Trophoblast cell (in vitro differentiated cells and primary cell): ENCODE results near the gene STK17B.

Experiments used
- DNase-seq, 2 donors: peaks; one replicate each; pipeline ENCODE4 v3.0.0-alpha.2; 2016
- H2AFZ ChIP-seq: 2 replicates; pipeline ENCODE4 v1.6.1; 2013; ENCODE audit warnings: low read length, moderate library complexity, mild to moderate bottlenecking; ENCODE audit not compliant: insufficient read depth, poor library complexity
- H2AK5ac ChIP-seq: 2 replicates; pipeline ENCODE4 v1.6.1; 2013; ENCODE audit warnings: mild to moderate bottlenecking, low read length
- H2BK120ac ChIP-seq: 2 replicates; pipeline ENCODE4 v1.6.1; 2013; ENCODE audit warnings: low read length, mild to moderate bottlenecking, moderate library complexity; ENCODE audit not compliant: insufficient read depth, poor library complexity
- H2BK12ac ChIP-seq: 2 replicates; pipeline ENCODE4 v1.6.1; 2013; ENCODE audit warnings: mild to moderate bottlenecking, low read length, moderate library complexity
- H2BK5ac ChIP-seq: 2 replicates; pipeline ENCODE4 v1.6.1; 2013; ENCODE audit warnings: low read length, low read depth, moderate library complexity, mild to moderate bottlenecking; ENCODE audit not compliant: poor library complexity
- H3K14ac ChIP-seq: 2 replicates; pipeline ENCODE4 v1.6.1; 2013; ENCODE audit warnings: mild to moderate bottlenecking, low read length
- H3K18ac ChIP-seq: 2 replicates; pipeline ENCODE4 v1.6.1; 2013; ENCODE audit warnings: mild to moderate bottlenecking, low read length
- H3K23ac ChIP-seq: 2 replicates; pipeline ENCODE4 v1.6.1; 2013; ENCODE audit warnings: low read length
- H3K27ac ChIP-seq: 2 replicates; pipeline ENCODE4 v1.5.1; 2013; ENCODE audit warnings: low read depth, mild to moderate bottlenecking, inconsistent platforms, low read length, moderate library complexity
- H3K27me3 ChIP-seq: 2 replicates; pipeline ENCODE4 v1.6.1; 2013; ENCODE audit warnings: inconsistent platforms, mild to moderate bottlenecking, low read length, moderate library complexity; ENCODE audit not compliant: insufficient read depth
- H3K36me3 ChIP-seq, 2 experiments: 1 replicate in 1 of 2; 2 replicates in 1 of 2; pipeline ENCODE4 v1.6.1; 2013; ENCODE audit warnings: low read length in 2 of 2, mild to moderate bottlenecking in 2 of 2, moderate library complexity in 1 of 2; ENCODE audit not compliant: insufficient read depth in 2 of 2, control insufficient read depth in 1 of 2
- H3K4ac ChIP-seq: 2 replicates; pipeline ENCODE4 v1.6.1; 2013; ENCODE audit warnings: low read depth, mild to moderate bottlenecking, low read length, moderate library complexity
- H3K4me1 ChIP-seq, 2 experiments: 1 replicate in 1 of 2; 2 replicates in 1 of 2; pipeline ENCODE4 v1.6.1; 2013; ENCODE audit warnings: low read length in 2 of 2, mild to moderate bottlenecking in 2 of 2, moderate library complexity in 1 of 2; ENCODE audit not compliant: insufficient read depth in 2 of 2, control insufficient read depth in 1 of 2
- H3K4me2 ChIP-seq: 2 replicates; pipeline ENCODE4 v1.6.1; 2013; ENCODE audit warnings: inconsistent platforms, mild to moderate bottlenecking, low read length, moderate library complexity
- H3K4me3 ChIP-seq: 2 replicates; pipeline ENCODE4 v1.5.1; 2013; ENCODE audit warnings: mild to moderate bottlenecking, low read depth, low read length, inconsistent platforms
- H3K79me1 ChIP-seq: one replicate; pipeline ENCODE4 v1.6.1; 2013; ENCODE audit warnings: low read length
- H3K79me2 ChIP-seq: 2 replicates; pipeline ENCODE4 v1.6.1; 2013; ENCODE audit warnings: low read length, mild to moderate bottlenecking; ENCODE audit not compliant: control insufficient read depth, insufficient read depth, poor library complexity
- H3K9ac ChIP-seq: 2 replicates; pipeline ENCODE4 v1.6.1; 2013; ENCODE audit warnings: mild to moderate bottlenecking, low read length
- H3K9me3 ChIP-seq: 2 replicates; pipeline ENCODE4 v1.6.1; 2013; ENCODE audit warnings: low read depth, mild to moderate bottlenecking, control low read depth, inconsistent platforms, low read length; ENCODE audit not compliant: insufficient read depth
- H4K12ac ChIP-seq: 2 replicates; pipeline ENCODE4 v1.6.1; 2013; ENCODE audit warnings: low read depth, mild to moderate bottlenecking, low read length, moderate library complexity
- H4K8ac ChIP-seq: 2 replicates; pipeline ENCODE4 v1.6.1; 2013; ENCODE audit warnings: low read depth, mild to moderate bottlenecking, low read length, moderate library complexity
- H4K91ac ChIP-seq: one replicate; pipeline ENCODE4 v1.6.1; 2013; ENCODE audit warnings: low read depth, mild to moderate bottlenecking, low read length, moderate library complexity
- WGBS: extraction: QIAGEN DNeasy Blood & Tissue Kit; methylation state at CpG from one replicate; pipeline ENCODE4 v1.1.7; 2013; ENCODE audit warnings: missing lambda C conversion rate; ENCODE audit not compliant: insufficient read length, insufficient coverage; ENCODE audit errors: extremely low coverage; 5-methylcytosine and 5-hydroxymethylcytosine counted together

STK17B gene

GRCh38 chr2:196144513-196145126 lies 26.8 kb downstream of the STK17B start:
- no peak overlapping the region for H3K4me2 ChIP-seq
- H3K4me3 ChIP-seq, result no peak overlapping the region
- H3K9ac ChIP-seq, result no peak overlapping the region
- no peak overlapping the region for H3K14ac ChIP-seq
- WGBS, result no CpG with 5 or more reads among the region's 5 CpGs
- DNase-seq, result no peak
- H2BK12ac ChIP-seq, result no peak overlapping the region
- H2AK5ac ChIP-seq, result no peak overlapping the region
- H4K91ac ChIP-seq, result no peak overlapping the region
- no peak overlapping the region for H3K4ac ChIP-seq
- no peak overlapping the region for H4K12ac ChIP-seq
- peaks cover 13 to 16% of the 10 kb centered on the region in 2 experiments for H3K36me3 ChIP-seq
- no peak overlapping the region for H2AFZ ChIP-seq
- H3K23ac ChIP-seq, result no peak overlapping the region
- H2BK120ac ChIP-seq, result no peak overlapping the region
- no peaks in the 10 kb centered on the region for H3K4me1 ChIP-seq
- no peak overlapping the region for H4K8ac ChIP-seq
- no peak overlapping the region for H3K27ac ChIP-seq
- no peak overlapping the region for H3K18ac ChIP-seq
- H3K27me3 ChIP-seq, result no peaks in the 10 kb centered on the region
- H3K79me2 ChIP-seq, result no peaks in the 10 kb centered on the region
- no peak overlapping the region for H2BK5ac ChIP-seq
- H3K79me1 ChIP-seq, result no peaks in the 10 kb centered on the region
- no peaks in the 10 kb centered on the region for H3K9me3 ChIP-seq

GRCh38 chr2:196143730-196144131 lies 27.6 kb downstream of the STK17B start:
- Histone ChIP-seq H2AK5ac (no peak overlapping the region), H4K12ac (no peak overlapping the region), H4K8ac (no peak overlapping the region), H2AFZ (no peak overlapping the region), H4K91ac (no peak overlapping the region), H3K79me2 (no peaks in the 10 kb centered on the region), H3K4ac (no peak overlapping the region), H3K4me3 (no peak overlapping the region), H3K36me3 (peaks cover 15 to 16% of the 10 kb centered on the region in 2 experiments), H3K9me3 (no peaks in the 10 kb centered on the region), H3K18ac (no peak overlapping the region), H3K27ac (no peak overlapping the region), H2BK5ac (no peak overlapping the region), H3K4me2 (no peak overlapping the region), H3K4me1 (no peaks in the 10 kb centered on the region), H2BK120ac (no peak overlapping the region), H3K14ac (no peak overlapping the region), H3K23ac (no peak overlapping the region), H3K79me1 (no peaks in the 10 kb centered on the region), H3K9ac (no peak overlapping the region), H2BK12ac (no peak overlapping the region), H3K27me3 (no peaks in the 10 kb centered on the region)
- no CpG with 5 or more reads among the region's 4 CpGs for WGBS
- no peak for DNase-seq

- Histone ChIP-seq H4K91ac (no peak overlapping the region), H3K27me3 (no peaks in the 10 kb centered on the region), H3K79me1 (no peaks in the 10 kb centered on the region), H4K8ac (no peak overlapping the region), H3K4me3 (no peak overlapping the region), H3K4me2 (no peak overlapping the region), H2AFZ (no peak overlapping the region), H3K4me1 (no peaks in the 10 kb centered on the region), H2BK5ac (no peak overlapping the region), H2AK5ac (no peak overlapping the region), H3K79me2 (no peaks in the 10 kb centered on the region), H2BK120ac (no peak overlapping the region), H3K36me3 (peaks cover 17 to 18% of the 10 kb centered on the region in 2 experiments), H4K12ac (no peak overlapping the region), H2BK12ac (no peak overlapping the region), H3K4ac (no peak overlapping the region), H3K18ac (no peak overlapping the region), H3K9me3 (no peaks in the 10 kb centered on the region), H3K27ac (no peak overlapping the region), H3K14ac (no peak overlapping the region), H3K9ac (no peak overlapping the region), H3K23ac (no peak overlapping the region)
- no CpG with 5 or more reads among the region's 1 CpG for WGBS
- no peak for DNase-seq
Measured at GRCh38 chr2:196142825-196143224, 28.6 kb downstream of the STK17B start.

- H4K12ac ChIP-seq, result no peak overlapping the region
- H4K8ac ChIP-seq, result no peak overlapping the region
- H3K4ac ChIP-seq, result no peak overlapping the region
- H2AFZ ChIP-seq, result no peak overlapping the region
- no peaks in the 10 kb centered on the region for H3K9me3 ChIP-seq
- no peak overlapping the region for H3K9ac ChIP-seq
- H3K23ac ChIP-seq, result no peak overlapping the region
- H2AK5ac ChIP-seq, result no peak overlapping the region
- no peaks in the 10 kb centered on the region for H3K79me2 ChIP-seq
- no peak overlapping the region for H2BK5ac ChIP-seq
- H3K27ac ChIP-seq, result no peak overlapping the region
- DNase-seq, result no peak
- H3K18ac ChIP-seq, result no peak overlapping the region
- peaks cover 20% of the 10 kb centered on the region in 2 experiments for H3K36me3 ChIP-seq
- no peak overlapping the region for H3K4me3 ChIP-seq
- no peak overlapping the region for H2BK12ac ChIP-seq
- no peaks in the 10 kb centered on the region for H3K4me1 ChIP-seq
- no peak overlapping the region for H2BK120ac ChIP-seq
- H3K79me1 ChIP-seq, result no peaks in the 10 kb centered on the region
- H3K14ac ChIP-seq, result no peak overlapping the region
- H3K4me2 ChIP-seq, result no peak overlapping the region
- H3K27me3 ChIP-seq, result no peaks in the 10 kb centered on the region
- H4K91ac ChIP-seq, result no peak overlapping the region
Measured at GRCh38 chr2:196140213-196140612, 31.2 kb downstream of the STK17B start.
